Measurements from ENCODE around the gene ROGDI.

ROGDI gene

DNA sequence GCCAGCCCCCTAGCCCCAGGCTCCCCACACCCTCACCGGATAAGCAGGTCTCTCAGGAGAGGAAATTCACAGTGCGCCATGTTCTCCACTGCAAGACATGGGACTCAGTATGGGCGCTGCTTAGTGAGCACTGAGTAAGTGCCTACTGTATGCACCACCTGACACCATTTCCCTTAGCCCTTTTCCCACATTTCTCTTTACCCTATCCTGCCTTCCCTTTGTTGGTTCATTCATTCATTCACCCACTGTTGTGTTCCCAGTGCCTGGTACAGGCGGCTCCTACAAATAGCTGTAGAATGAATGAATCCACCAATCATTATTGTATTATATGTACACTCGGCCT, 24.4 kb downstream of the ROGDI start:
- H3K4me2 ChIP-seq (ENCODE audit: low read length) = no peak overlapping the region
- TF ChIP-seq EZH2 (IDR thresholded peaks at IDR 0.05; ENCODE audit: borderline replicate concordance, low read length) = no peak
- TF ChIP-seq, protein P1, sequence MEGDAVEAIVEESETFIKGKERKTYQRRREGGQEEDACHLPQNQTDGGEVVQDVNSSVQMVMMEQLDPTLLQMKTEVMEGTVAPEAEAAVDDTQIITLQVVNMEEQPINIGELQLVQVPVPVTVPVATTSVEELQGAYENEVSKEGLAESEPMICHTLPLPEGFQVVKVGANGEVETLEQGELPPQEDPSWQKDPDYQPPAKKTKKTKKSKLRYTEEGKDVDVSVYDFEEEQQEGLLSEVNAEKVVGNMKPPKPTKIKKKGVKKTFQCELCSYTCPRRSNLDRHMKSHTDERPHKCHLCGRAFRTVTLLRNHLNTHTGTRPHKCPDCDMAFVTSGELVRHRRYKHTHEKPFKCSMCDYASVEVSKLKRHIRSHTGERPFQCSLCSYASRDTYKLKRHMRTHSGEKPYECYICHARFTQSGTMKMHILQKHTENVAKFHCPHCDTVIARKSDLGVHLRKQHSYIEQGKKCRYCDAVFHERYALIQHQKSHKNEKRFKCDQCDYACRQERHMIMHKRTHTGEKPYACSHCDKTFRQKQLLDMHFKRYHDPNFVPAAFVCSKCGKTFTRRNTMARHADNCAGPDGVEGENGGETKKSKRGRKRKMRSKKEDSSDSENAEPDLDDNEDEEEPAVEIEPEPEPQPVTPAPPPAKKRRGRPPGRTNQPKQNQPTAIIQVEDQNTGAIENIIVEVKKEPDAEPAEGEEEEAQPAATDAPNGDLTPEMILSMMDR (IDR thresholded peaks at IDR 0.05; ENCODE audit: low read length) = no peak
- H3K9ac ChIP-seq (ENCODE audit: low read length) = no peak overlapping the region
- H3K36me3 ChIP-seq (ENCODE audit: insufficient read depth, low read length) = no peaks in the 10 kb centered on the region
- no peaks in the 10 kb centered on the region for H3F3A ChIP-seq (ENCODE audit: insufficient read depth, low read length)
- H3K4me3 ChIP-seq (ENCODE audit: low read depth, low read length, poor library complexity, severe bottlenecking) = no peak overlapping the region
- peaks cover 7% of the 10 kb centered on the region; the same call in 1 of the 2 replicates for H3K27me3 ChIP-seq (ENCODE audit: insufficient read depth, low read length)
- no peaks in the 10 kb centered on the region for H3K79me2 ChIP-seq (ENCODE audit: insufficient read depth, low read length)
- no peaks in the 10 kb centered on the region for H3K9me2 ChIP-seq (ENCODE audit: low read depth, low read length)
- H3K27ac ChIP-seq (ENCODE audit: low read depth, low read length, poor library complexity, severe bottlenecking) = no peak overlapping the region
- H3K4me1 ChIP-seq (ENCODE audit: insufficient read depth, low read length, severe bottlenecking) = no peaks in the 10 kb centered on the region
- no peaks in the 10 kb centered on the region for H3K9me3 ChIP-seq (ENCODE audit: low read length)
- no peak overlapping the region for H2AFZ ChIP-seq (ENCODE audit: low read length)
- H4K20me1 ChIP-seq (ENCODE audit: insufficient read depth, low read length) = no peaks in the 10 kb centered on the region

DNA sequence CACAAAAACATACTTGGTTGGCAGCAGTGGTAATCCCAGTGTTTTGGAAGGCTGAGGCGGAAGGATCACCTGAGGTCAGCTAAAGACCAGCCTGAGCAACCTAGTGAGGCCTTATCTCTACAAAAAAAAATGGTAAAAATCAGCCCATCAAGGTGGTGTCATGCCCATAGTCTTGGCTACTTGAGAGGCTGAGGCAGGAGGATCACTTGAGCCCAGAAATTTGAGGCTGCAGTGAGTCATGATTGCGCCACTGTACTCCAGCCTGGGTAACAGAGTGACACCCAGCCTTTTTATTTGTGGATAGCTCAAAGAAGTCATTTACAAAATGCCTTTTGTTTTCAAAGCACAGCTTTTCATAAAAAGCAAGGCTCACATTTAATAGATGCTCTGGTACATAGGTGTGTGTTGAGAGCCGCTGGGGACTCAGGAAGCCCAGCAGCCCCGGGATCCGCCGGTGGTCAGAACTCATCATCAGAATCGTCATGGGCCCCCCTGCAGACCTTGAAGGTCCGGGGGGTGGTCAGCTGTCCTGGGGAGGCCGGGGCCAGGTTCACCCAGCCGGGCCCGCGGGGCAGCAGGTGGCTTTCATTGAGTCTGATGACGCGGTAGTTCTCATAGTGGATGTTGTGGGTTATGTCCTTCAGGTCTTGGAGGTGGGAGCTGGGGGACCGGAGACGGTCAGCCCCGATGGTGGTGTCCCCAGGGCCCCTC, 24.9 kb downstream of the ROGDI start:
- Histone ChIP-seq H3K9me3 (ENCODE audit: low read length) (no peaks in the 10 kb centered on the region), H3K27ac (ENCODE audit: low read depth, low read length, poor library complexity, severe bottlenecking) (no peak overlapping the region), H3K27me3 (ENCODE audit: insufficient read depth, low read length) (peaks cover 7% of the 10 kb centered on the region; the same call in 1 of the 2 replicates), H3K4me2 (ENCODE audit: low read length) (no peak overlapping the region), H3K36me3 (ENCODE audit: insufficient read depth, low read length) (no peaks in the 10 kb centered on the region), H3K9ac (ENCODE audit: low read length) (no peak overlapping the region), H3K4me3 (ENCODE audit: low read depth, low read length, poor library complexity, severe bottlenecking) (no peak overlapping the region), H3K79me2 (ENCODE audit: insufficient read depth, low read length) (no peaks in the 10 kb centered on the region), H2AFZ (ENCODE audit: low read length) (no peak overlapping the region), H3K9me2 (ENCODE audit: low read depth, low read length) (no peaks in the 10 kb centered on the region), H3K4me1 (ENCODE audit: insufficient read depth, low read length, severe bottlenecking) (no peaks in the 10 kb centered on the region), H4K20me1 (ENCODE audit: insufficient read depth, low read length) (no peaks in the 10 kb centered on the region), H3F3A (ENCODE audit: insufficient read depth, low read length) (no peaks in the 10 kb centered on the region)
- TF ChIP-seq EZH2 (IDR thresholded peaks at IDR 0.05; ENCODE audit: borderline replicate concordance, low read length) = no peak
- TF ChIP-seq, protein P1 (IDR thresholded peaks at IDR 0.05; ENCODE audit: low read length) = no peak

DNA sequence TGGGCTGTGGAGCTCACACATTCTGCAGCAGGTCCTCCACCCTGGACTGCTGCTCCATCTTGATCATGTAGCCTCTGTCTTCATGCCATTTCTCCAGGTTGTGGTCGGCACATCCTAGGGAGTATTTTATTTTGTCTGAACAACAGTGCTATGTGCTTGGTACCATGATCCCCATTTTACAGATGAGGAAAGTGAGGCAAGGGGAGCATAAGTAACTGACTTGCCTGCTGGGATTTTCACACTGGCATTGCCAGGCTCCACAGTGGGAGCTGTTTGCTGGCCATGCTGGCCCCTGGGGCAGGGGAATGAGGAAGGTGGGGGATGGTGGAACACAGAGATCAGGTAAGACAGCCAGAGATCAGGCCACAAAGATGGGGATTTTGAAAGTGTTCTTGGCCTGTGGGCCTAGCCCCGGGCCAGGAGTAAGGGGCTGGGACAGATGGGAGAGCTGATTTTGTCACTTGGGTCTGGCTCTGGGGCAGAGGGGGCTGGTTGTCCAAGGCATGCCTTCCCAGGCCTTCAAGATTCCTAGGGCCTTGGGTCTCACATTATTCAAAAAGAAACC, 26.2 kb downstream of the ROGDI start:
- no peaks in the 10 kb centered on the region for H3K9me3 ChIP-seq (ENCODE audit: low read length)
- no peak overlapping the region for H3K9ac ChIP-seq (ENCODE audit: low read length)
- no peaks in the 10 kb centered on the region for H3K4me1 ChIP-seq (ENCODE audit: insufficient read depth, low read length, severe bottlenecking)
- H3K36me3 ChIP-seq (ENCODE audit: insufficient read depth, low read length) = no peaks in the 10 kb centered on the region
- no peaks in the 10 kb centered on the region for H3F3A ChIP-seq (ENCODE audit: insufficient read depth, low read length)
- H3K27ac ChIP-seq (ENCODE audit: low read depth, low read length, poor library complexity, severe bottlenecking) = no peak overlapping the region
- peaks cover 7% of the 10 kb centered on the region; the same call in 1 of the 2 replicates for H3K27me3 ChIP-seq (ENCODE audit: insufficient read depth, low read length)
- no peaks in the 10 kb centered on the region for H3K79me2 ChIP-seq (ENCODE audit: insufficient read depth, low read length)
- H3K4me2 ChIP-seq (ENCODE audit: low read length) = no peak overlapping the region
- H3K4me3 ChIP-seq (ENCODE audit: low read depth, low read length, poor library complexity, severe bottlenecking) = no peak overlapping the region
- no peaks in the 10 kb centered on the region for H4K20me1 ChIP-seq (ENCODE audit: insufficient read depth, low read length)
- no peaks in the 10 kb centered on the region for H3K9me2 ChIP-seq (ENCODE audit: low read depth, low read length)
- TF ChIP-seq EZH2 (IDR thresholded peaks at IDR 0.05; ENCODE audit: borderline replicate concordance, low read length) = no peak
- H2AFZ ChIP-seq (ENCODE audit: low read length) = no peak overlapping the region
